ENCODE results near the gene TCTN1.
"Not testable (repeated sequence)": the region's sequence is repeated elsewhere in the genome, so short reads cannot be mapped to it uniquely, and the experiment has no call there.

Gene TCTN1

DNA sequence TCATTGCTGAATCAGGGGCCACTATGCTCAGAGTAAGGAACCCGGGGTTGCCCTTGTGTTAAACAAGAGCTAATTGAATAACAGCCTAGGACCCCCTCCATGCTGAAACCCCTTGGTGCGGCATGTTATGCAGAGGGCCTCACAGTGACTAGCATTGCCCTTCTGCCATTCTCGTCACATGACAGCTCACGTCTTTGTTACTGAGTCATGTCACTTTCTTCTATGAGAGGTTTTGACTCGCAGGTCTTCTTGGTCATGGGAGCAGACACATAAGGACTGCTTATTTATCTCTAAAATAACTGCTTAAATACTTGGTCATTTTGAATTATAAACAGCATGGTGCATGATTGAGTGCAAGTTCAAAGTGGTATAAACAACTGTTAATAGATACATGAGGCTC is 24.9 kb downstream of the TCTN1 start:
- DNase-seq (ENCODE audit: low read depth), result no peak

GRCh38 chr12:110639336-110640141 is 25.6 kb downstream of the TCTN1 start:
- DNase-seq (ENCODE audit: low read depth), result peak; percentile 61

DNA sequence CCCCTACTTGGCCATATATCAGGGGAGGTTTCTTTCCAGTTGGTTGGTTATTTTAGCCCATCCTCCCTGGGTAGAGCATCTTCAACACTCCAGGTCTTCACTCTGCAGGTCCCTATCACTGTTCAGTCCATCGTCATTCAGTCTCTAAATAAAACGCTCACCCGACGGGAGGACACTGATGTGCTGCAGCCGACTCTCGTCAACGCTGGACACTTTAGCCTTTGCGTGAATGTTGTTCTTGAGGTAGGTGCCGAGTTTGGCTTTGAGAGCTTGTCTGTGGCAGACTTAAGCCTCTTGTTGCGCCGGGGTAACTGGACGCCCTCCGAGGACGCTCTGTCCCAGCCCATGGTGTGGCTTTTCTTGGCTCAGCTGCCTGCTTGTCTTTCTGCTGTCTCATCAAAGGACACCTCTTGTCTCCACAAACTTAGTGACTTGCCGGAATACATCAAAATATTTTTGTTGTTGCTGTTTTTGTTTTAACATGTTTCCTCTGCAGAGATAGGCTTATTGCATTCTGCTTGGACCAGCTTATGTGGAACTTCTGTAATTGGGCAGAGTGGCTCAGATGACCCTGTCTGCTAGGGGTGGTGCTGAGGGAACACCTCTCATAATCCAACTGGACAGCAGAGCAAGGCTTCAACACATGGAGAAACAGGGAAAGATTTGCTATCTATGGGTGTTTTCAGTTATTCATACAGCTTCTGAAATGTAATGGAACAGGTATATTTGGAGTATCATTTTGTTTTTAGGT is 26.5 kb downstream of the TCTN1 start:
- DNase-seq (ENCODE audit: low read depth), result no peak

GRCh38 chr12:110641521-110641920 is 27.6 kb downstream of the TCTN1 start:
- peak; percentile 45 for DNase-seq (ENCODE audit: low read depth)

DNA sequence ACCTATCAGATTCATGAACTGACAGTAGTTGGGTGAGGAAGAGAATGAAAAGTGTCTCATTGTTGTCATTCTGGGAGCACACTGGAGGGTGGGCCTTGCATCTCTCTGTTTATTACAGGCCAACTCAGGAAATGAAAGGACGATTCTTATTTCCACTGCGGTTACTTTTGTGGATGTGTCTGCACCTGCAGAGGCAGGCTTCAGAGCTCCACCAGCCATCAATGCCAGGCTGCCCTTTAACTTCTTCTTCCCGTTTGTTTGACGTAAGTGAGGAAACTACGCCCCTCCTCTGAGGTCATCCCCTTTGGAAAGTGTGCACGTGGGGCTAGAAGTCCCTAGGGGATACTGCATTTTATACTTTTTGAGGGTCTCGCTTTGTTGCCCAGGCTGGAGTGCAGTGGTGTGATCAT is 33.7 kb downstream of the TCTN1 start:
- DNase-seq (ENCODE audit: low read depth), result no peak

DNA sequence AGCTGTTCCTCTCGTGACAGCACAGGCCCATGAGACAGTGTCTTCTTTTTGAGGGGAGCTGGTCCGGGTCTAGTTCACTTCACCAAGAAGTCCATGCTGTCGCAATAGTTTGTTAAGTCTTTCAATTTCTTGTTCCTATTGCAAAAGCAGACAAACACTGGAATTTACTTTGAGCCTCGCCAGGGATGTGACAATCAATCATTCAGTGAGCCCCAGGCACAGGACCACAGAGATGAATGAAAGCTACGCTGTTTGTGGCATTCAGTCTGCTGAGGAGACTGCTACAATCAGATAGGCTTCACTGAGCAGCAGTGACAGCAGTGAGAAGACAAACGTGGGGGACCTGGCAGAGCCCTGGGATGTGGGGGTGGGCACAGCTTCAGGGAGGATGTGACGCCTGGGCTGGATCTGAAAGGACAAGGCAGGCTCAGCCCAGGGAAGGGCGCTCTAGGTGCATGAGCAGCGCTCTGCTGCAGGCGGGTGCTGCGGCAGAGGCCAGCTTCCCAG is 35.5 kb downstream of the TCTN1 start:
- DNase-seq (ENCODE audit: low read depth), result no peak

GRCh38 chr12:110654238-110654637 is 40.3 kb downstream of the TCTN1 start:
- DNase-seq (ENCODE audit: low read depth), result not testable (repeated sequence)

GRCh38 chr12:110656071-110656655 is 42.2 kb downstream of the TCTN1 start:
- no peak for DNase-seq (ENCODE audit: low read depth)

DNA sequence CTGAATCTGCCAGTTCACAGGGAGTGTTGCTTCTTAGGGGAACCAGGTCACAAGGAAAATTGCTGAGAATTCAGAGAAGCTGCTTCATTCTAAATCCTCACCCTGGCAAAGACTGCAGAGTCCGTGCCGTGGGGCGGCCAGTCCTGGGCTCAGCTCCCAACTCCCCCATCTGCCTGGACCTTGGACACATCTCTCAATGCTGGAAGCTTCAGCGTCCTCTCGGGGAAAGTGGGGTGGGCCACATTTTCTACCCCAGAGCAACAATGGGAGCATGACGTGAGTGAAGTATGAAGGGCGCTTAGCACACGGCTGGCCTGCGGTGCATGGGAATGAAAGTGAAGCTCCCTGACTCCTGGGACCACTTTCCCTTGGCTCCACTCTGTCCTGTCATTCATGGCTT is 43.8 kb downstream of the TCTN1 start:
- DNase-seq (ENCODE audit: low read depth), result no peak

DNA sequence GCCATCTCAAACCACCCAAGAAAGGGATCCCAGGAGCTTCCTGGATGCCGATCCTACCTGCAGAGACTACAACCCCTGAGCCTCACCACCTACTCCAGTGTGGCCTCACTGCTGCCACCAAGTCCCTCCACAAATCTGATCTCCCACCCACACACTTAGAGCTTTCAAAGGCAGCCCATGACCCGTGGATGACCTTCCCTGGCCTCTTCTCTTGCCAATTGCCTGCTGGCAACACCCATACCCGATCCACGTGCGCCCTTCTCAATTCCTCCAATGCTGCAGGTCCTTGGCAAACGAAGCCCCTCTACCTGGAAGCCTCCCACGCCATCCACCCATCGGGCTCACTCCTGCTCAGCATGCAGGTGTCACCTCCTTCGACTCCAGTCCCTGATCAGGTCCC is 44.3 kb downstream of the TCTN1 start:
- no peak for DNase-seq (ENCODE audit: low read depth)

DNA sequence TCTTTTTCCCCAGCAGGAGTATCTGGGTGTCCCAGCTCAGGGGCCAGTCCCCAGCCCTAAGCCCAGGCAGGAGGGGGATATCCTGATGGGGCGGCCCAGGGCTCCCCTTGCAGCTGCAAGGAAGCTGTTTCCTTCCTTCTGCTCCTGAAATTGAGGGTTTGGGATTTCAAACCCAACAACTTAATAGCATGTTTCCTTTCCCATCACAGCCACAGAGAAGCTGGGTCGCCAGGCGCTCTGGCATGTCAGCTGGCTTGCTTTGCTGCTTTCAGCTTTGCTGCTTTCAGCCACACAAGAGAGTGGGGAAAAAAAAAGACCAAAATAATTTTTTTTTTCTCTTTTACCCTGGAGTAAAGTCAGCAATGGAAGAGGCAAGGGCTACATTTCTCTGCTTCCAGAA is 44.9 kb downstream of the TCTN1 start:
- DNase-seq (ENCODE audit: low read depth), result no peak

- DNase-seq (ENCODE audit: low read depth), result no peak
Observed at GRCh38 chr12:110661337-110661972, 47.5 kb downstream of the TCTN1 start.

DNA sequence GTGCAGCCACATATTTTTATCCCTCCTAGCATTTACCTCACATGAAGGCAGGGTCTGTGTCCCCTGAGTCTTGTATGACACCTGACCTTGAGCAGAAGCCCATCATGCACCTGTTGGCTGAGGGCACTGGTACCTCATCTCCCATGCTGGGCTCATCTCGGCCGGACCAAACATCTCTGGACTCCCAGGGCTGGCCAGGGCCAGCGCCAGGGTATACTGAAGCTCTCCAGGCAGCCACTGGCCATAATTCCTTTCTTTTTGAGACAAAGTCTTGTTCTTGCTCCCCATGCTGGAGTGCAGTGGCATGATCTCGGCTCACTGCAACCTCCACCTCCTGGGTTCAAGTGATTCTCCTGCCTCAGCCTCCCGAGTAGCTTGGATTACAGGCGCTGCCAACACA is 53.0 kb downstream of the TCTN1 start:
- no peak for DNase-seq (ENCODE audit: low read depth)

DNA sequence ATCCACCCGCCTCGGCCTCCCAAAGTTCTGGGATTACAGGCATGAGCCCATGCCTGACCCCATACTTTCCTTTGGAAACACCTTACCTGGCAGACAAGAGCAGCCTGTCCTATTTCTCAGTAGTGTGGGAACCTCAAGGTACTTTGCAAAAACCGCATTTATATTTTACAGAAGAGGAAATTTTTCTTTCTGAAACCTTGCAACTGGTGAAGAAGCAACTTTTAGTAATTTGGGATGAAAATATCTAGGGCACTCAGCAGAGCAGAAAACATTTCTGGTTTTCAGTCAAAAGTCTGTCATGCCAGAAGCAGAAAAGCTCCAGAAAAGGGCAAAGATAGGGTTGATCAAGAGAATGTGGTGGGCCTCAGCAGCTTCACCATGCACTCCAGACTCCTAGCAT is 53.7 kb downstream of the TCTN1 start:
- no peak for DNase-seq (ENCODE audit: low read depth)

DNA sequence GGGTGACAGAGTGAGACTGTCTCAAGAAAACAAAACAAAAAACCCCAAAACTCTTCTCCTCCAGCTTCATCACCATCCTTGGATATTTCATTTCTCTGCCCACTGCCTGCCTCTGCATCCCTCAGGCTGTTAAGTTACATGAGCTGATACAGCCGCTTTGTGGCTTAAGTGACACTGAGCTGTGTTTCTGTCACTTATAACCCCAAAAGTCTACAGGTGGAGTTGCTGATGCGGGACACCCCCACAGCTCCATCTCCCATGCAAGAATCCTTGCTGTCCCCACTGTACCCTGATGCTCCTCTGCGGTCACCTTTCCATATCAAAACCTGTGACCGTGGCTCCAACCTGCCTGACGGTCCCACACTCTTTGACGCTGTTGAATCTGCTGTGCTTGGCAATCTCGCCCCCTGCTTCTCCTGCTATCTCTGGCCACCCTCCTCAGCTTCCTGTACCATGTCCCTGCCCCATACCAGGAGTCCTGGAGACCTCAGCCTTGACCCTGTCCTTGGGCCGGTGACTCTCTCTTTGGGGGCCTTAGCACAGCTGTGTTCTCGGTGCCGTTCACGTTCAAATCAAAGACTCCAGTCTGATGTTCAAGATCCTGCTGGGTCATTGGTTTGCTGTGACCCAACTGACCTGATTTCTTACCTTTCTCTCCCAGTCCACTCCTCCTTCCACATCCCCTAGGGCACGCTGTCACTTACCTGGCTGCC is 54.7 kb downstream of the TCTN1 start:
- DNase-seq (ENCODE audit: low read depth), result no peak

DNA sequence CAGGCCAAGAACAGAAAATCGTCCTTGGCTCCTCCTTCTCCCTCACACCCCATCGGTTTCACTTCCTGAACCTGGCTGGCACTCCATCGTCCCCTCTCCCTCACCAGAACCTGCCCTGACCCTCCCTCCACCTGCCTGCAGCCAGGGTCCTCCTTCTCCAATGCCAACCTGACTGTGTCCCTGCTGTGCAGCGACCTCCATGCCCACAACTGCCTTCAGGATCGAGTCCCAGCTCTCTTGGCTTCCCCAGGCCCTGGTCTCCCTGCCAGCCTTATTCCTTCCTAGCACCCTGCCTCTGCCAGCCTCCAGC is 55.2 kb downstream of the TCTN1 start:
- no peak for DNase-seq (ENCODE audit: low read depth)

DNA sequence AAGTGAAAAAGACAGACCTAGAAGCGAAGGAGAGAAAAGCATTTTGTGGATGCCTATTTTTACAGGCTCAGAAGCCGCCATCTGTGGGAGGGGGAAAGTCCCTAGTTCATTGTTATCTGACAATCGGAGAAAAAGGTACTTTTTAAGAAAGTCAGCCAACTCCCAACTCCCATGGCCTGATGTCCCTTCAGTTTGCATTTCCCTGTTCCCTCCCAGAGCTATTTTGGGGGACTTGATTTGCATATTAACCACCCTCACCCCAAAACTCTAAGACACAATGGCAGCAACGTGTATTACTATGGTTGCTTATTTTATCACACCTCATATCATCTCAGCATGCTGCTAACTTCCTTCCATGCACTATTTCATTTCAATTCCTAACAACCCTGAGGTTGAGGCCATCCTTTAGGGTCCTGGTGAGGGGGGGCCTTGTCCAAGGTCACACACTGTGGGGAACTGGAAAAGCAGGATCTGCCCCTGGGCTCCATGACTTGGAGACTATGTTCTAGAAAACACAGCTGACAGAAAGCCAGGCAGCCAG is 56.3 kb downstream of the TCTN1 start:
- DNase-seq (ENCODE audit: low read depth), result no peak

DNA sequence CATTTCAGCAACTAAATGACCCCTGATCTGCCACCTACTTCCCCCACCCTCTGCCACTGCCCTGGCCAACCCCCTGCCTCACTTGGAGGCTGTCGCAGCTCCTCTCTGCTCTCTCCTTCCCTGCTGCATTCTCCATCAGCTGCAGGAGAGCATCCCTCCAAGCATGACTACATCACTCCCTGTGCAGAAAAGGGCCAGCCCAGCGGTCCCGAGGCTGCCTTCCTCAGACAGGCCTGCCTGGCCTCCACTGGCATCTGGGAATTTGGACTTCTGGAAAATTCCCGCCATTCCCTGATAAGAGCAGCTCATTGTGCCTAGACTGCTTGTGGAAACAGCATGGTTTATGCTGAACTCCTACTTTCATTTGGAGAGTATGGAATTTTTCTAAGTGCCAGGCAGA is 62.2 kb downstream of the TCTN1 start:
- no peak for DNase-seq (ENCODE audit: low read depth)

DNA sequence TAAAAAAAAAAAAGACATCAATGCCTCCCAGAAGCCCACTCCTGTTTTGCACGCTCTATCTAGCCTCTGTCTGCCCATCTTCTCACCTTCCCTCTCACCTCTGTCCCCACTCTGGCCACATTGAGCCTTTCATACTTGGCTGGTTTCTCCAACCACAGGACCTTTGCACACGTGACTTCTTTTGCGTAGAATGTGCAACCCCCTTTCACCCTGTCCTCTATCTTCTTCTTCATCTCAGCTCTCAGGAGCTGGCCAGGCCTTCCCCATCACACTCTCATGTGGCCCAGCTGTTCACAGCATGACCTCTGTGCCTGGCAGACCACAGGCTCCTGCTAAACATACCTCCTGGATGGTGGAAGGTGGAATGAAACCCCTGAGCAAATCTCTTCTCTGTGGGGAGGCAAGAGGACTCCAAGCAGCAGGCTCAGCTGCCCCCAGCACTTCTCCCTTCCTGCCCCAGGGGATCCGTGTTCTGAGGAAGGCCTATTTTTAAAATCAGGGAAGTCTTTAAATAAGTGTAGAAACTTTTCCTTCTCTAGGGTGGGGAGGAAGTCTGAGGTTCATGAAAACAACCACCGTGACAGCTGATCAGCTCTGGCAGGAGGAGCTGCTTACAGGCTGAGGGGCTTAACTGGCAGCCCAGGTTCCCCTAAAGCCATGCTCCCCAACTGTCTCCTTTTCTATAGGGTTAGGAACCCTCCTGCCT is 63.4 kb downstream of the TCTN1 start:
- DNase-seq (ENCODE audit: low read depth), result no peak

DNA sequence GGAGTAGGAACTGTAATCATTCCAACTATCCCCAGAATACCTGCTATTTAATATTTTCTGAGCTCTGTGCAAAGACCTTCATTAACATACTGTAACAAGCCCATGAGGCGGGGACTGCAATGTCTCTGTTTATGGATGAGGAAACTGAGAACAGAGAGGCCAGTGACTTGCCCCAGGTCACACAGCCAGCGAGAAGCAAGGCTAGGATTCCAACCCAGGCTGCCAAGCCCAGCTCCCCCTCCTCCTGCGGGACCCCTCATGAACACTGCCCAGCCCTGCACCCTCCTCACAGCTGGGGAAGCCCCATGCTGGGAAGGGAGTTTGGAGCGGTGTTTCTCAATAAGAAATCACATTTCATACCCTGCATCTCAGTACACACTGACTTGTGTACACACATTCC is 64.1 kb downstream of the TCTN1 start:
- DNase-seq (ENCODE audit: low read depth), result no peak

DNA sequence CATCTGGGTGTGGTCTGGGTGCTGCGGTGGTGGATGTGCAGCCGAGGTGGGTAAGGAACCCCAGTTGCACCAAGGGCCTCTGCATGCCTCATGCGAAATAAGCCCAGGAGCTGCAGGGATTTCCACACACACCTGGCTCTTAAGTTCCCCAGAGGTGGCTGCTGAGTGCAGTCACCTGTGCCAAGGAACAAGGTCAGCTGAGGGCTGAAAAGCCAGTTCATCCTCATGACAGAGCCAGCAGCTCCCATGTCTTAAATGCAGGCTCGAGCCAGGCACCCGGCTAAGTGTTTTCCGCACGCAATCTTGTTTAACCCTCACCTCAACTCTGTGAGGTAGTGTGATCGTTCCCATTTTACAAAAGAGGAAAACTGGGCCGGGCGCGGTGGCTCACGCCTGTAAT is 65.3 kb downstream of the TCTN1 start:
- DNase-seq (ENCODE audit: low read depth), result no peak

Data from non-pigmented ciliary epithelial cell (primary cell).